Omental fat pad (tissue), 4 donors: ENCODE data around the gene PDCD11. TPM values are rescaled to one million over a fixed set of nuclear protein-coding genes. Genes with fewer than 3 reads are reported as not detected.

Experiments
- ATAC-seq: fragments of 150-250 bp; one replicate; pipeline ENCODE4 v1.9.1; 2016; ENCODE audit warnings: mild to moderate bottlenecking, moderate library complexity; ENCODE audit not compliant: low FRiP score
- DNase-seq: peaks from one replicate; pipeline ENCODE4 v3.0.0-alpha.2; 2019; ENCODE audit warnings: low spot score
- CTCF ChIP-seq, 3 donors: fragments of 450-650 bp; IDR thresholded peaks; one replicate each; pipeline ENCODE4 v1.5.1; 2016 to 2017; ENCODE audit warnings: antibody characterized with exemption in 3 of 3, mild to moderate bottlenecking in 3 of 3, moderate library complexity in 2 of 3
- total RNA-seq, 4 donors: library from RNA; depleted of rRNA; stranded (reverse); fragments of >200 nt; gene quantifications; one replicate each; pipeline ENCODE4 v1.1.0, GENCODE V29; 2016

The PDCD11 gene
- total RNA-seq, 4 donors from 2014 or later, result 16.1 to 55.2 (median 23.8) TPM

GRCh38 chr10:103439776-103440175 is 43.4 kb downstream of the PDCD11 start:
- DNase-seq, result no peak
- no peak for ATAC-seq
- no peak for TF ChIP-seq CTCF (IDR thresholded peaks at IDR 0.05)

GRCh38 chr10:103440416-103440815 is 44.0 kb downstream of the PDCD11 start:
- ATAC-seq (no peak), DNase-seq (no peak)
- TF ChIP-seq CTCF (IDR thresholded peaks at IDR 0.05), result no peak

GRCh38 chr10:103441206-103441605 is 44.8 kb downstream of the PDCD11 start:
- DNase-seq, result no peak
- ATAC-seq, result no peak
- TF ChIP-seq CTCF (IDR thresholded peaks at IDR 0.05), result no peak

GRCh38 chr10:103441611-103442010 is 45.2 kb downstream of the PDCD11 start:
- no peak for DNase-seq
- ATAC-seq, result no peak
- no peak for TF ChIP-seq CTCF (IDR thresholded peaks at IDR 0.05)

GRCh38 chr10:103442031-103442461 is 45.6 kb downstream of the PDCD11 start:
- no peak for DNase-seq
- TF ChIP-seq CTCF (IDR thresholded peaks at IDR 0.05), result no peak
- peak; percentile 59 for ATAC-seq

- no peak for DNase-seq
- no peak for ATAC-seq
- no peak for TF ChIP-seq CTCF (IDR thresholded peaks at IDR 0.05)
Measured at GRCh38 chr10:103443475-103444185, 47.2 kb downstream of the PDCD11 start.

GRCh38 chr10:103444478-103444877 is 48.1 kb downstream of the PDCD11 start:
- no peak for ATAC-seq
- no peak for DNase-seq
- TF ChIP-seq CTCF (IDR thresholded peaks at IDR 0.05), result no peak
